Measurements from ENCODE around the gene PAPLN.

DNA sequence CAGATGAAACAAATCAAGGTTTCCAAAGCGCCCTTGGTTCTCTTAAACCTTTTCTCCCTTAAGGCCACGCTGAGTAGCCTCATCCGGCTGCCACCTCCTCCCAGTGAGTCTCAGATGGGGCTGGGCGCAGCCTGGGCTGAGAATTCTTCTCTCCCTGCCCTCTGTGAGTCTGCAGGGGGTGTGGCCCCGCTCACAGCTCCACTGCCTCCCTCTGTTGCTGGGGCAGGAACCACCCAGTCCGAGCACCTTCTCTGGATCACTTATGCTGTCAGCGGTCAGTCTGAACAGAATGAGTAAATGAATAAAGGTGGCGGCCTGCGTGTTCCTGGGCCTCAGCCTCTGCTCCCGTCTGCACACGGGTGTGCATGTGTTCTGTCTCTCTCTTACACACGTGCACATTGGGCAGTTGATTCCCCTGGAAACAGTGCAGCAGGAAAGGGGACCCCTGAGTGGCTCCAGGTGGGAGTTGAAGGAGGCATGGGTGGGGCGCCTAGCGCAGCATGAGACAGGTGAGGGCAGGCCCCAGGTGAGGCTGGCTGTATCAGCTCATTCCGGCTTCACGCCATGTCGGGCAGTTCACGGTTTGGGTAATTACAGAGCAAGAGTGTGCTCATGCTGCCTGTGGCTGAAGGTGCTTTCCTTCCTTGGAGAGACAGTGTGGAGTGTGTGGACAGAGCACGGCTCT is 4.3 kb downstream of the PAPLN start:
- TF ChIP-seq CTCF (conservative IDR thresholded peaks at IDR 0.05; ENCODE audit: low read length): no peak
- TF ChIP-seq EZH2phosphoT487 (IDR thresholded peaks at IDR 0.05; ENCODE audit: borderline replicate concordance): no peak
